Left lobe of liver (tissue), 2 donors: ENCODE data around the gene STX2. TPM values are rescaled to one million over a fixed set of nuclear protein-coding genes. Genes with fewer than 3 reads are reported as not detected.
"Not testable (repeated sequence)": the region's sequence is repeated elsewhere in the genome, so short reads cannot be mapped to it uniquely, and the experiment has no call there.

Experiments used
- ATAC-seq: fragments of 200-7000 bp; cut with Tn5 transposase; one replicate; pipeline ENCODE4 v1.9.1; 2020; ENCODE audit warnings: mild to moderate bottlenecking, moderate library complexity
- DNase-seq: peaks from one replicate; pipeline ENCODE4 v3.0.0-alpha.2; 2020; ENCODE audit warnings: low spot score
- total RNA-seq: library from RNA; stranded (reverse); gene quantifications from one replicate; pipeline ENCODE4 v1.2.1, GENCODE V29; 2021
- donor health status: DM: no; HTN: no; CAD: no; lungs with moderate emphysema.
- donor health status: DM: no; HTN: yes; CAD: no.

STX2 gene
- 8.1 TPM for total RNA-seq

GRCh38 chr12:130838951-130839769 lies at the start of gene STX2:
TSS of gene STX2 (minus strand) at chr12:130839250. CDS start at chr12:130839099, 151 bp downstream.
- peak; percentile 94 for DNase-seq
- ATAC-seq: peak; percentile 88

GRCh38 chr12:130887190-130887589 lies 48.1 kb upstream of the STX2 start:
- not testable (repeated sequence) for DNase-seq, ATAC-seq

- no peak for ATAC-seq
- DNase-seq: no peak
Observed at GRCh38 chr12:130881548-130881947, 42.5 kb upstream of the STX2 start.

GRCh38 chr12:130881046-130881445 lies 42.0 kb upstream of the STX2 start:
- DNase-seq (no peak), ATAC-seq (no peak)

- DNase-seq (no peak), ATAC-seq (no peak)
Observed at GRCh38 chr12:130880411-130880885, 41.4 kb upstream of the STX2 start.

- DNase-seq (no peak), ATAC-seq (no peak)
Observed at GRCh38 chr12:130879781-130880389, 40.8 kb upstream of the STX2 start.

GRCh38 chr12:130879212-130879686 lies 40.2 kb upstream of the STX2 start:
- DNase-seq (no peak), ATAC-seq (no peak)

GRCh38 chr12:130878193-130879185 lies 39.4 kb upstream of the STX2 start:
- no peak for ATAC-seq
- DNase-seq: no peak

GRCh38 chr12:130877333-130877732 lies 38.3 kb upstream of the STX2 start:
- ATAC-seq: no peak
- no peak for DNase-seq

- no peak for ATAC-seq
- DNase-seq: no peak
Observed at GRCh38 chr12:130876758-130877157, 37.7 kb upstream of the STX2 start.

GRCh38 chr12:130876297-130876696 lies 37.2 kb upstream of the STX2 start:
- ATAC-seq (peak; percentile 43), DNase-seq (no peak)

GRCh38 chr12:130875708-130876107 lies 36.7 kb upstream of the STX2 start:
- not testable (repeated sequence) for DNase-seq, ATAC-seq

GRCh38 chr12:130875193-130875592 lies 36.1 kb upstream of the STX2 start:
- no peak for ATAC-seq
- DNase-seq: no peak

- ATAC-seq (no peak), DNase-seq (no peak)
Observed at GRCh38 chr12:130874696-130875095, 35.6 kb upstream of the STX2 start.

GRCh38 chr12:130873825-130874224 lies 34.8 kb upstream of the STX2 start:
- ATAC-seq (no peak), DNase-seq (no peak)

- DNase-seq (no peak), ATAC-seq (no peak)
Observed at GRCh38 chr12:130873106-130873795, 34.2 kb upstream of the STX2 start.

GRCh38 chr12:130872179-130873096 lies 33.4 kb upstream of the STX2 start:
- peak; percentile 56 for DNase-seq
- peak; percentile 40 for ATAC-seq

GRCh38 chr12:130871286-130872178 lies 32.5 kb upstream of the STX2 start, which contains the start of gene RAN:
TSS of gene RAN (plus strand) at chr12:130872066. CDS start at chr12:130872594, 528 bp downstream.
- peak; percentile 88 for ATAC-seq

More at GRCh38 chr12:130871286-130872178, 32.5 kb upstream of the STX2 start, which contains the start of gene RAN:
- DNase-seq: peak; percentile 95
